ENCODE measurements around the gene CLN6.
"Not testable (repeated sequence)": the region's sequence is repeated elsewhere in the genome, so short reads cannot be mapped to it uniquely, and the experiment has no call there.

CLN6 gene

GRCh38 chr15:68258692-68259091 lies 29.2 kb upstream of the CLN6 start:
- DNase-seq (ENCODE audit: extremely low spot score, insufficient read length, low read depth) (no peak), FAIRE-seq (no peak)

GRCh38 chr15:68256675-68257450 lies 27.3 kb upstream of the CLN6 start:
- FAIRE-seq = no peak
- DNase-seq (ENCODE audit: extremely low spot score, insufficient read length, low read depth) = no peak

DNA sequence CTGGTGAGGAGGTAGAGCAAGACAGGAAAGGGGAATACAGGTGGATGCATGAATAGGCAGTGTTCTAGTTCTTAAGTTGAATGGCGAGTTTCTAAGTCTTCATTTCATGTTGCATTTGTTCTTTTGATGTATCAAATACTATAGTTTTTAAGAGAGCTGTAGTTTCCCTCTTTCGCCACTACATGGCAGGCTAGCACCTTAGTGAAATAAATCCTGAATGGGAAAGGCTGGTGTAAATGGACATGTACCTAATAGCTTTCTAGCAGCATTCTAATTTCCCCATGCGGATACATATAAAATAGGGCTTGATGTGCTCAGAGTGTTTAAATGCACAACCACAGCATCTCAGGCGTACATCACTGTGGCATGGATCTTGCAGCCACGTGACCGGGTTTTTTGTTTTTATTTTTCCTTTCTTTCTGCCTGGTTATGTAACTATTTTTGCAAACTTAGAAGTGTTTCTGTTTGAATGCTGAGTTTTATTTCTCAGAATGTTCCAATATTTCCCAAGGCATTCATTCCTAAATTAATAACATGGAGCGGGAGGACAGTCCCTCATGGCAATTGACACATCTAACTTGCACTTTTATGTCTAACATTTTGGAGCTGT lies 23.5 kb upstream of the CLN6 start:
- DNase-seq (ENCODE audit: extremely low spot score, insufficient read length, low read depth) (peak; percentile 47), FAIRE-seq (peak; percentile 69)

- no peak for DNase-seq (ENCODE audit: extremely low spot score, insufficient read length, low read depth)
- FAIRE-seq = no peak
Measured at GRCh38 chr15:68249058-68249713, 19.7 kb upstream of the CLN6 start.

DNA sequence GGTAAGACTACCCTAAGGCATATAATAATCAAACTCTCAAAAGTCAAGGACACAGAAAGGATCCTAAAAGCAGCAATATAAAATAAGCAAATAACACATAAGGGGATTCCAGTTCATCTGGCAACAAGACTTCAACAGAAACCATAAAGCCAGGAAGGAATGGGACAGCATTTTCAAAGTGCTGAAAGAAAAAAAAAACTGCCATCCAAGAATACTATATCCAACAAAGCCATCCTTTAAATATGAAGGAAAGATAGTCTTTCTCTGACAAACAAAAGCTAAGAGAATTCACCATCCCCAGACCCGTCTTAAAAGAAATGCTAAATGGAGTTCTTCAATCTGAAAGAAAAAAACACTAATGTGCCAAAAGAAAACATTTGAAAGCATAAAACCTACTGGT lies 14.7 kb upstream of the CLN6 start:
- DNase-seq (ENCODE audit: extremely low spot score, insufficient read length, low read depth) = no peak
- no peak for FAIRE-seq

DNA sequence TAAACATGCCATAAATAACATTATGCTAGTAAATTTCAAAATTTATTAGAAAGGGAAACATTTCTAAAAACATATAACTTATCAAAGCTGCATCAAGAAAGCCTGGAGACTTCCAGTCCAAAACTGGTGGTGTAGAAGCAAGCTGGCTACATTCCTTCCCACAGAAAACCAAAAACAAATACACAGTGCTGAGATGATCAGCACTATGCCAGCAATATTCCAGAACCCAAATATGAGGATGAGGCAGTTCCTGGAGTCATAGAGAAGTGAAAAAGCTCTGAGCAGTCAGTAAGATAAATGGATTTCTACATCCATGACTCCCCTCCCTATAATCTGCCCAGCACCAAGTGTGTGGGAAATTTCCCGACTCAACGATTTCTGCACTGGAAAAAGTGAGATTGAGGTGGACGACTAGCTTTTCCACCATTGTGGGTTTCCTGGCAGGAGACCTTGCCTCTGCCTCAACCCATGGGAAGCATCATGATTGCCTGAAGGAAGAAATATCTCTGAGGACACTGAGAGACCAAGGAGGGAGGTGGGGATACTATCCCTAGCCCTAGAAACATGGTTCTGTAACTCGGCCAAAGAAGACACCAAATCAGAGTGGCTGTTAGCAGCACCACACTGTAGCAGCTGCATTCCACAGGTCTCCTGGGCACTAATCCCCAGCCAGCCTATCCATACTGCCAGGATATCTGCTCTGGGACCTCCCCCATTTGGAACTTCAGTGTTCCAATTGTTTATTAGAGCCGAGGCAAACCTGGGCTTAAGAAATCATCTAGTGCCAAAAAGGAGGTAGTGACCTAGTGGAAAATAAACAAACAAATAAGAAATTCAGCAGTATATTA lies 11.8 kb upstream of the CLN6 start:
- FAIRE-seq (no peak), DNase-seq (ENCODE audit: extremely low spot score, insufficient read length, low read depth) (no peak)

DNA sequence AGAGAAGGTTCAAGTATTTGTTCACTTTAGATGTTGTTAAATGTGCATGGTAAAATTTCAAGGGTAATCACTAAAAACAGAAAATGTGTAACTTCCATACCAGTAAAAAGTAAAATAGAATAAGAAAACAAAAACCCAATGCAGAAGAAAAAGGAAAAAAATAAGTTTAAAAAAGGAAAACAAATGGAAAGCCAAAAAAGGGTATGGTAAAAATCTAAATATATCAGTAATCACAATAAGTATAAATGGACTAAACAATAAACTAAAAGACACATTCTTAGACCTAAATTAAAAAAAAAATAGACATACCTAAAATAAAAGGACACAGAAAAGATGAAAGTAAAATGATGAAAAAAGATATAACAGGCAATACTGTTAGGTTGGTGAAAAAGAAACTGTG lies 9.5 kb upstream of the CLN6 start:
- DNase-seq (ENCODE audit: extremely low spot score, insufficient read length, low read depth) (no peak), FAIRE-seq (no peak)

DNA sequence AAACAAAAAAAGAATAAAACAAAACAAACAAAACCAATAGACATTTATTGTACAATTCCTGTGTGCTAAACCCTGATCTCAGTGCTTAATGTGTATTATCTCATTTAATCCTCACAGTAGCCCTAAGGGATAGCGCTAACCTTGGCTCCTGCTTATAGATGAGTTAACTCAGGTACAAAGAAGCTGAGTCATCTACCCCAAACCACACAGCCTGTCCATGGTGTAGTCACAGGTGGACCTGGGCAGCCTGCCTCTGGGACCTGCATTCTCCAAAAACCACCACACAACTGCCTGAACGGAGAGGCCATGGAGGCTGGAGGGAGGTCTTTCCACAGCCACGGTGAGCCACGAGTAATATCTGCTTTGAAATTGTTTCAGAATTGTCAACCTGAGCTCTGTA lies 5.5 kb upstream of the CLN6 start:
- no peak for FAIRE-seq
- no peak for DNase-seq (ENCODE audit: extremely low spot score, insufficient read length, low read depth)

DNA sequence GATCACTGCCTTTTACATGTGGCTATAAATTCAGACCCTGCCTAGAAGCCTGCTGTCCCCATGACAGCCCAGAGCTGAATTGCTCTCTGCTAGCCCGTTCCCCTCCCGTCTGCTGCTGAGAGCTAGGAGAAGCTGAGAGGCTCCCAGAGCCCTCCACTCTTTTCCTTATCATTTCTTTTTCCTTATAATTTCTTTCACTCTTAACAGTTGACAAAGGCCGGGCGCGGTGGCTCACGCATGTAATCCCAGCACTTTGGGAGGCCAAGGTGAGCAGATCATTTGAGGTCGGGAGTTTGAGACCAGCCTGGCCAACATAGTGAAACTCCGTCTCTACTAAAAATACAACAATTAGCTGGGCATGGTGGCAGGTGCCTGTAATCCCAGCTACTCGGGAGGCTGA lies 5.0 kb upstream of the CLN6 start:
- DNase-seq (ENCODE audit: extremely low spot score, insufficient read length, low read depth); FAIRE-seq: not testable (repeated sequence)

GRCh38 chr15:68234060-68234459 lies 4.5 kb upstream of the CLN6 start:
- DNase-seq (ENCODE audit: extremely low spot score, insufficient read length, low read depth) (no peak), FAIRE-seq (no peak)

GRCh38 chr15:68232937-68233336 lies 3.4 kb upstream of the CLN6 start:
- FAIRE-seq (no peak), DNase-seq (ENCODE audit: extremely low spot score, insufficient read length, low read depth) (no peak)

DNA sequence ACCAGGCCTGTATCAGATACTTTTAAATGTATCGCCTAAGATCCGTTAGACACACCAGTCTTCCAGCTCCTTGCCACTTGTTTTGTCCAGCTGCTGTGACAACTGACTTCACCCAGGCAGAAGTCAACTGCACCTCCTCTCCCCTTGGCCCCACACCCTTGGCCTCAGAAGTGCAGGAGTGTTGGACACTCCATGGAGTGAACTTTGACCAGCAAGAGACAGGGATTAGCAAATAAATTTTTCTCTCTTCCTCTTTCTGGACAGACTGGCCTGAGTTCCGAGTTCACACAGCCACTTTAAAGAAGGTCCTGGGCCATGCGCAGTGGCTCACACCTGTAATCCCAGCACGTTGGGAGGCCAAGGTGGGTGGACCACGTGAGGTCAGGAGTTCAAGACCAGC lies 2.9 kb upstream of the CLN6 start:
- no peak for DNase-seq (ENCODE audit: extremely low spot score, insufficient read length, low read depth)
- no peak for FAIRE-seq

DNA sequence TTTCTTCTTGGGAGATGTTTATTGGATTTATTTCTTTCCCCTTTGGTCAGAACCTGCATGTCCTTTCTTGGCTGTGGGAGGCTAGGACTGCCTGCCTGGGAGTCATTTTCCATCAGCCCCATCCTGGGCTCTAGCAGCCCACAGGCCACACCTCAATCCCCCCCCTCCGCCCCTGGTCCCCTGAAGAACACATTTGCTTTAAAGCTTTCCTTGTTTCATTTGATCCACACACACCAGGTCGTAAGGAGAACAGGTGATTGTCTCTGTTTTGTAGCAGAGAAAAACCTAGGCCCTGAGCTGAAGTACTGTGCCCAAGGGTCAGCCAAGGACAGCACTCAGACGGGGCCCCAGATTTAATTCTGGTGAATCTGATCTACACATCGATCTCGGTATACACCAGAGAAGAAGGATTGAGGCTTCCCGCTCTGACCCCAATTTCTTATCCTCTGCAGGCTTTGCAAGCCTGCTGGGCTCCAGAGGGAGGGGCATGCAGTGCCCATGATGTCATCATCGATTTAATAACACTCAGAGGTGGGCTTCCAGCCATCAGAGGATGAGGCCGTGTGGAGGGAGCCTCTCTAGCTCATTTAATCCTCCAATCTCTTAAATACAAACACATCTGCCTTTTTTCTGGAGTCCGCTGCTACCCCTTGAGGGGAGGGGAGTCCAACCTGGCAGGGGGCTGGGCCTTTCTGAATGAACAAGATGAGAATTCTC lies 1.7 kb upstream of the CLN6 start:
- no peak for FAIRE-seq
- DNase-seq (ENCODE audit: extremely low spot score, insufficient read length, low read depth) = no peak

GRCh38 chr15:68230157-68231100 lies 901 bp upstream of the CLN6 start:
- no peak for DNase-seq (ENCODE audit: extremely low spot score, insufficient read length, low read depth)
- no peak for FAIRE-seq

DNA sequence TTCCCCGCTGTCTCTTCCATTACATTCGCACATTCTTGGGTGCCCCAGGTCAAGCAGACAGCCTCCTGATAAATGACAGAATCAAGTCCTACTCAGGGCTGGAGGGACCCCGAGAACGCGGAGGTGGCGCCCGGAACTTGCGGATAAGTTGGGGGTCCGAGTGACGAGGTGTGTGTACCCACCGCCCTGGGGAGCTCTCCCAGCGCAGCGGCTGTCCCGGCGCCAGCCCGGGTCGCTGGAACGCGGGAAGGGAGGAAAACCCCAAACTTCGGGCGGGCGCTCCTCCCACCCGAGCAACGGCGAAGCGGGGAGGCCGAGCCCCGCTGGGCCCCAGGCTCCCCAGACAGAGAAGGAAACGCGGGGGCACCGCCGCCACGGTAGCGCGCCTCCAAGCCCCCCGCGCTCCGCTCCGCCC lies 550 bp downstream of the CLN6 start:
- FAIRE-seq (no peak), DNase-seq (ENCODE audit: extremely low spot score, insufficient read length, low read depth) (no peak)

DNA sequence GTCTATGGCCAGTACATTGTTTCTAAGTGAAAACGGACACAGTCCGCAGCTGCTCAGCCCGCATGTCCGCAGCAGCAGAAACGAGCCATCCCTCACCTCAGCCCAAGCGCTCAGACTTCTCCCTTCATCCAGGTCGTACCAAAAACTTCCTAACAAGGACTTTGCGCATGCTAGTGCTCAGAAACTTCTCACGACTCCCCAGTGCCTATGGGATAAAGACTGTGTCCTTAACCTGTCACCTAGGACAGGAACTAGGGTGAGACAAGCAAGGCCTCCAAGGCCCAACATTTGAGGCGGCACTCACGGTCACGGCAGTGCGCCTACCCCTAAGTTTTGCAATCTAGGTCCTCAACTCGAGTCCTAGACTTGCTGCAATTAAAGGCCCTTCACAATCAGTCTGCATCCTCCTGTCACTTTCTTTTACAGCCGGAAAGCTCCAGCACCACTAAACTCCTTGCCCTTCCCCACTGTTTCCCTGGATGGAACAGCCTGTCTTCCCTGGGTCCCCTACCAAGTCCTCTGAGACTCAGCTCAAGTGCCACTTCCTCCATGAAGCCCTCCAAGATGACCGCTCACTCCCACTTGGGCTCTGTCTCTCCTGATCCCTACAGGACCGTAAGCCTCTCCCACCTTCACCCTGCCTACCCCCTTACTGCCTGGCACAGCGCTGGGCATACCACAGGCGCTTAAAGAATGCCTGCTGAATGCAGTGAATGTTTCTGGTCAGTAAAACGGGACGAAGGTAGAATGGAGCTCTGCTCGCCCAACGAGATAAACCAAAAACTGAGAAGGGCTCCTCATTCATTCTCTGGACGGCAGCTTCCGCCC lies 1.2 kb downstream of the CLN6 start:
- FAIRE-seq = no peak
- DNase-seq (ENCODE audit: extremely low spot score, insufficient read length, low read depth) = no peak

DNA sequence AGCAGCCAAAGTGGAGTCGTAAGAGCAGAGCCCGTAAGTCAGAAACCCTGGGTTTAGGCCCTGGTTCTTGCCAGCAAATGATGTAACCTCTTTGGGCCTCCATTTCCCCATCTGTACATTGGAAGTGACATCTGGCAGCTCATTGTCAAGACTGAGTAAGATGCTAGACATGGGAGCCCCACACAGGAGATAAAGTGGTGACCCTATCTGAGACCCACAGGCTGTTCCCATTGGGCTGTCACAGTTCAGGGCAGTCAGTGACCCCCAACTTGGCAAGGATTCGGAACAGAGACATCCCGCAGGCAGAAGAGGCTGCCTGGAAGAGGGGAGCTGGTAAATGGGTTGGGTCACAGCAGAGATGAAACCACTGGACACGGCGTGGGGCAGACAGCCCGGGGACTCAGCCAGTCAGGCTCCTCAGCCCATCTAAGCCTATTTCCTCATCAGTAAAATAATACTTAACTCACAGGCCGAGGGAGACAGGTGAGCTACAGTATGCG lies 1.8 kb downstream of the CLN6 start:
- DNase-seq (ENCODE audit: extremely low spot score, insufficient read length, low read depth) (no peak), FAIRE-seq (no peak)

GRCh38 chr15:68225442-68225841 lies 4.1 kb downstream of the CLN6 start:
- DNase-seq (ENCODE audit: extremely low spot score, insufficient read length, low read depth); FAIRE-seq: not testable (repeated sequence)
